H9 (cell line): Measurements from ENCODE around the gene CCSER2. TPM values are rescaled to one million over a fixed set of nuclear protein-coding genes. Genes with fewer than 3 reads are reported as not detected.

Experiments used
- DNase-seq: peaks from one replicate; pipeline ENCODE4 v3.0.0-alpha.2; 2017
- H2AFZ ChIP-seq: one replicate; pipeline ENCODE4 v1.6.1; 2013; ENCODE audit warnings: mild to moderate bottlenecking, low read length, control low read depth, moderate library complexity
- H2AK5ac ChIP-seq: 2 replicates; pipeline ENCODE4 v1.6.1; 2013; ENCODE audit warnings: low read length, control low read depth, mixed read lengths; ENCODE audit not compliant: insufficient read length
- H2BK120ac ChIP-seq: one replicate; pipeline ENCODE4 v1.6.1; 2013; ENCODE audit warnings: low read depth, mild to moderate bottlenecking, low read length, control low read depth, inconsistent platforms; ENCODE audit not compliant: poor library complexity, severe bottlenecking
- H2BK12ac ChIP-seq: 2 replicates; pipeline ENCODE4 v1.6.1; 2013; ENCODE audit warnings: low read length, control low read depth, mixed read lengths, low read depth; ENCODE audit not compliant: insufficient read length
- H2BK15ac ChIP-seq: 2 replicates; pipeline ENCODE4 v1.6.1; 2013; ENCODE audit warnings: low read depth, low read length, control low read depth
- H2BK20ac ChIP-seq: one replicate; pipeline ENCODE4 v1.6.1; 2013; ENCODE audit warnings: low read depth, mild to moderate bottlenecking, low read length, control low read depth, inconsistent platforms; ENCODE audit not compliant: poor library complexity, severe bottlenecking
- H2BK5ac ChIP-seq: 2 replicates; pipeline ENCODE4 v1.6.1; 2013; ENCODE audit warnings: low read length, control low read depth, mixed read lengths; ENCODE audit not compliant: insufficient read length
- H3K14ac ChIP-seq: 2 replicates; pipeline ENCODE4 v1.6.1; 2013; ENCODE audit warnings: low read length, control low read depth; ENCODE audit not compliant: insufficient read depth
- H3K18ac ChIP-seq: 2 replicates; pipeline ENCODE4 v1.6.1; 2013; ENCODE audit warnings: low read depth, mild to moderate bottlenecking, mixed read lengths, low read length, control low read depth; ENCODE audit not compliant: insufficient read length
- H3K23ac ChIP-seq: 2 replicates; pipeline ENCODE4 v1.6.1; 2013; ENCODE audit warnings: low read length, control low read depth, mixed read lengths, low read depth; ENCODE audit not compliant: insufficient read length
- H3K23me2 ChIP-seq: 2 replicates; pipeline ENCODE4 v1.6.1; 2013; ENCODE audit warnings: low read depth, mild to moderate bottlenecking, mixed read lengths, low read length, control low read depth; ENCODE audit not compliant: insufficient read length, poor library complexity, severe bottlenecking
- H3K27ac ChIP-seq: 2 replicates; pipeline ENCODE4 v1.5.1; 2013; ENCODE audit warnings: low read length, control low read depth, mixed read lengths, low read depth; ENCODE audit not compliant: insufficient read length
- H3K27me3 ChIP-seq: 2 replicates; pipeline ENCODE4 v1.6.1; 2013; ENCODE audit warnings: low read length, control low read depth, inconsistent platforms; ENCODE audit not compliant: insufficient read depth
- H3K4ac ChIP-seq: 2 replicates; pipeline ENCODE4 v1.6.1; 2013; ENCODE audit warnings: low read depth, mild to moderate bottlenecking, control low read depth, inconsistent platforms, low read length, moderate library complexity
- H3K4me1 ChIP-seq: 2 replicates; pipeline ENCODE4 v1.6.1; 2013; ENCODE audit warnings: low read length, control low read depth, inconsistent platforms; ENCODE audit not compliant: insufficient read depth
- H3K4me2 ChIP-seq: 2 replicates; pipeline ENCODE4 v1.6.1; 2013; ENCODE audit warnings: low read length, control low read depth, mixed read lengths; ENCODE audit not compliant: insufficient read length, insufficient read depth
- H3K56ac ChIP-seq: 2 replicates; pipeline ENCODE4 v1.6.1; 2013; ENCODE audit warnings: low read depth, mild to moderate bottlenecking, mixed read lengths, low read length, control low read depth; ENCODE audit not compliant: insufficient read length
- H3K79me1 ChIP-seq: 2 replicates; pipeline ENCODE4 v1.6.1; 2013; ENCODE audit warnings: low read depth, mild to moderate bottlenecking, moderate library complexity, low read length, control low read depth, inconsistent platforms; ENCODE audit not compliant: insufficient read depth, poor library complexity, severe bottlenecking
- H3K79me2 ChIP-seq: 2 replicates; pipeline ENCODE4 v1.6.1; 2013; ENCODE audit warnings: low read length, control low read depth, inconsistent platforms; ENCODE audit not compliant: insufficient read depth
- H3K9ac ChIP-seq: 2 replicates; pipeline ENCODE4 v1.6.1; 2013; ENCODE audit warnings: low read length, control low read depth, mixed read lengths; ENCODE audit not compliant: insufficient read length; ENCODE audit errors: extremely low read depth
- H3K9me3 ChIP-seq: one replicate; pipeline ENCODE4 v1.6.1; 2013; ENCODE audit warnings: low read depth, low read length, inconsistent platforms; ENCODE audit not compliant: control insufficient read depth
- H3T11ph ChIP-seq: one replicate; pipeline ENCODE4 v1.6.1; 2013; ENCODE audit warnings: mild to moderate bottlenecking, low read length, control low read depth, inconsistent platforms
- H4K20me1 ChIP-seq: one replicate; pipeline ENCODE4 v1.6.1; 2013; ENCODE audit not compliant: control insufficient read depth, insufficient read length, insufficient read depth
- H4K5ac ChIP-seq: 2 replicates; pipeline ENCODE4 v1.6.1; 2013; ENCODE audit warnings: low read depth, mild to moderate bottlenecking, mixed read lengths, low read length, control low read depth; ENCODE audit not compliant: insufficient read length
- H4K8ac ChIP-seq: replicated peaks from 2 replicates; pipeline ENCODE4 v1.6.1; 2013; ENCODE audit warnings: low read length, control low read depth, mixed read lengths, low read depth; ENCODE audit not compliant: insufficient read length
- H4K91ac ChIP-seq: 2 replicates; pipeline ENCODE4 v1.6.1; 2013; ENCODE audit warnings: low read depth, mild to moderate bottlenecking, moderate library complexity, mixed read lengths, low read length, control low read depth; ENCODE audit not compliant: insufficient read length
- H3K27ac Mint-ChIP-seq, 3 experiments: 2 replicates in 2 of 3; 3 replicates in 1 of 3; pipeline ENCODE4 v1.8.0; 2020 to 2021; ENCODE audit warnings: mixed read lengths in 3 of 3, mild to moderate bottlenecking in 1 of 3, moderate library complexity in 1 of 3
- H3K27me3 Mint-ChIP-seq: 2 replicates; pipeline ENCODE4 v1.8.0; 2021; ENCODE audit warnings: low read depth, mild to moderate bottlenecking, moderate library complexity, mixed read lengths
- H3K36me3 Mint-ChIP-seq, 3 experiments: 2 replicates in 2 of 3; 3 replicates in 1 of 3; pipeline ENCODE4 v1.8.0; 2020 to 2021; ENCODE audit warnings: low read depth in 3 of 3, mixed read lengths in 3 of 3; ENCODE audit not compliant: insufficient read depth in 1 of 3
- H3K4me1 Mint-ChIP-seq, 2 experiments: 2 replicates each; pipeline ENCODE4 v1.8.0; 2020; ENCODE audit warnings: mixed read lengths in 2 of 2
- H3K4me3 Mint-ChIP-seq, 2 experiments: 2 replicates in 1 of 2; 3 replicates in 1 of 2; pipeline ENCODE4 v1.8.0; 2020 to 2021; ENCODE audit warnings: mild to moderate bottlenecking in 2 of 2, mixed read lengths in 2 of 2, moderate library complexity in 1 of 2
- H3K9me3 Mint-ChIP-seq, 2 experiments: 2 replicates in 1 of 2; 3 replicates in 1 of 2; pipeline ENCODE4 v1.8.0; 2020; ENCODE audit warnings: mild to moderate bottlenecking in 2 of 2, mixed read lengths in 2 of 2, moderate library complexity in 1 of 2
- CTCF ChIP-seq: fragments of 200-600 bp; sonication (generic); conservative IDR thresholded peaks from 3 replicates; pipeline ENCODE4 v1.8.0; 2021; ENCODE audit warnings: antibody characterized with exemption, mild to moderate bottlenecking
- WGBS: extraction: QIAGEN DNeasy Blood & Tissue Kit; methylation state at CpG from one replicate; pipeline ENCODE4 v1.1.7; 2013; ENCODE audit warnings: missing lambda C conversion rate, low lambda C conversion rate, mixed read lengths; ENCODE audit not compliant: insufficient read length; ENCODE audit errors: extremely low coverage; 5-methylcytosine and 5-hydroxymethylcytosine counted together
- total RNA-seq: library from RNA; stranded (reverse); gene quantifications from 2 replicates; pipeline ENCODE4 v1.2.1, GENCODE V29; 2021

CCSER2 gene
- total RNA-seq, 1 experiment from 2014 or later = 22.2 TPM

- H3K9me3 ChIP-seq = no peaks in the 10 kb centered on the region
- Mint-ChIP-seq H3K4me3 (no peak overlapping the region), H3K36me3 (peaks cover 9 to 13% (median 12%) of the 10 kb centered on the region in 3 experiments), H3K9me3 (peaks cover 7 to 12% of the 10 kb centered on the region in 2 experiments), H3K27ac (no peak overlapping the region), H3K4me1 (peaks cover 12% of the 10 kb centered on the region in 2 experiments), H3K27me3 (no peaks in the 10 kb centered on the region)
- no peak overlapping the region for H3T11ph ChIP-seq
- H3K56ac ChIP-seq = no peak overlapping the region
- no CpG with 5 or more reads among the region's 1 CpG for WGBS
- H3K27ac ChIP-seq = no peak overlapping the region
- no peaks in the 10 kb centered on the region for H4K20me1 ChIP-seq
- H2BK20ac ChIP-seq = no peak overlapping the region
- no peak overlapping the region for H3K23ac ChIP-seq
- no peak overlapping the region for H3K4me2 ChIP-seq
- H2BK120ac ChIP-seq = no peak overlapping the region
- H2AFZ ChIP-seq = no peak overlapping the region
- no peaks in the 10 kb centered on the region for H3K79me1 ChIP-seq
- no peak overlapping the region for H3K18ac ChIP-seq
- H2BK12ac ChIP-seq = no peak overlapping the region
- no peak overlapping the region for H3K4ac ChIP-seq
- TF ChIP-seq CTCF = no peak
- no peak overlapping the region for H3K14ac ChIP-seq
- H3K79me2 ChIP-seq = no peaks in the 10 kb centered on the region
- no peak overlapping the region for H4K91ac ChIP-seq
- no peak for DNase-seq
- H2BK15ac ChIP-seq = no peak overlapping the region
- no peak overlapping the region for H2BK5ac ChIP-seq
- no peaks in the 10 kb centered on the region for H3K4me1 ChIP-seq
- no peak overlapping the region for H2AK5ac ChIP-seq
- no peak overlapping the region for H3K9ac ChIP-seq
- H4K8ac ChIP-seq = no peak overlapping the region
- H4K5ac ChIP-seq = no peak overlapping the region
- no peaks in the 10 kb centered on the region for H3K27me3 ChIP-seq
- no peaks in the 10 kb centered on the region for H3K23me2 ChIP-seq
These were observed 76.4 kb downstream of the CCSER2 start for GRCh38 chr10:84404783-84405182.
